Activated naive CD4-positive, alpha-beta T cell treated with anti-CD3 and anti-CD28 coated beads, Interleukin-2, amount 50 U/mL, for 24 hours (primary cell): ENCODE data around the gene OR52B6.

Experiments
- H3K27ac Mint-ChIP-seq: one replicate; pipeline ENCODE4 v1.8.0; 2021; ENCODE audit warnings: mild to moderate bottlenecking, mixed read lengths
- H3K27me3 Mint-ChIP-seq: one replicate; pipeline ENCODE4 v1.8.0; 2021; ENCODE audit warnings: mixed read lengths
- H3K36me3 Mint-ChIP-seq: one replicate; pipeline ENCODE4 v1.8.0; 2021; ENCODE audit warnings: mixed read lengths
- H3K4me1 Mint-ChIP-seq: one replicate; pipeline ENCODE4 v1.8.0; 2021; ENCODE audit warnings: mixed read lengths
- H3K4me3 Mint-ChIP-seq: one replicate; pipeline ENCODE4 v1.8.0; 2021; ENCODE audit warnings: mild to moderate bottlenecking, mixed read lengths
- H3K9me3 Mint-ChIP-seq: one replicate; pipeline ENCODE4 v1.8.0; 2021; ENCODE audit warnings: mixed read lengths

Gene OR52B6, protein sequence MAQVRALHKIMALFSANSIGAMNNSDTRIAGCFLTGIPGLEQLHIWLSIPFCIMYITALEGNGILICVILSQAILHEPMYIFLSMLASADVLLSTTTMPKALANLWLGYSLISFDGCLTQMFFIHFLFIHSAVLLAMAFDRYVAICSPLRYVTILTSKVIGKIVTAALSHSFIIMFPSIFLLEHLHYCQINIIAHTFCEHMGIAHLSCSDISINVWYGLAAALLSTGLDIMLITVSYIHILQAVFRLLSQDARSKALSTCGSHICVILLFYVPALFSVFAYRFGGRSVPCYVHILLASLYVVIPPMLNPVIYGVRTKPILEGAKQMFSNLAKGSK

DNA sequence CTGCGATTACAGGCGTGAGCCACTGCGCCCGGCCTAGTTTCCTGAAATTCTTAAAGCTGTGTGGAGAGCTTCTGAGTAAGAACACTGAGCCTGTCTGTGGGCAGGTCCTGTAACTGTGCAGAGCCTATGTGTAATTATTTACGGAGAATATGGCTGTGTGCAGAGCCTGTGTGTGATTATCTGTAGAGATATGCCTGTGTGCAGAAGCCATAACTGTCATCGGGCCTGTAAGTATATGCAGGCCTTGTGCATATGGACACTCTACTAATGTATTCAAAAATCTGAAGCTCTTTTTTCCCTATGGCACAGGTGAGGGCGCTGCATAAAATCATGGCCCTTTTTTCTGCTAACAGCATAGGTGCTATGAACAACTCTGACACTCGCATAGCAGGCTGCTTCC lies at the start of gene OR52B6:
Gene OR52B6, plus strand, starts transcription at position 301 of the 400 bp plus-strand sequence. Its CDS starts 0 bp downstream, at position 301.
- Mint-ChIP-seq H3K27ac (no peak within 1 kb of the TSS), H3K27me3 (peaks cover 1% of the 10 kb centered on the region), H3K4me3 (no peak within 1 kb of the TSS), H3K9me3 (peaks cover 5% of the 10 kb centered on the region), H3K4me1 (no peaks in the 10 kb centered on the region), H3K36me3 (peaks cover 5% of the 10 kb centered on the region)

DNA sequence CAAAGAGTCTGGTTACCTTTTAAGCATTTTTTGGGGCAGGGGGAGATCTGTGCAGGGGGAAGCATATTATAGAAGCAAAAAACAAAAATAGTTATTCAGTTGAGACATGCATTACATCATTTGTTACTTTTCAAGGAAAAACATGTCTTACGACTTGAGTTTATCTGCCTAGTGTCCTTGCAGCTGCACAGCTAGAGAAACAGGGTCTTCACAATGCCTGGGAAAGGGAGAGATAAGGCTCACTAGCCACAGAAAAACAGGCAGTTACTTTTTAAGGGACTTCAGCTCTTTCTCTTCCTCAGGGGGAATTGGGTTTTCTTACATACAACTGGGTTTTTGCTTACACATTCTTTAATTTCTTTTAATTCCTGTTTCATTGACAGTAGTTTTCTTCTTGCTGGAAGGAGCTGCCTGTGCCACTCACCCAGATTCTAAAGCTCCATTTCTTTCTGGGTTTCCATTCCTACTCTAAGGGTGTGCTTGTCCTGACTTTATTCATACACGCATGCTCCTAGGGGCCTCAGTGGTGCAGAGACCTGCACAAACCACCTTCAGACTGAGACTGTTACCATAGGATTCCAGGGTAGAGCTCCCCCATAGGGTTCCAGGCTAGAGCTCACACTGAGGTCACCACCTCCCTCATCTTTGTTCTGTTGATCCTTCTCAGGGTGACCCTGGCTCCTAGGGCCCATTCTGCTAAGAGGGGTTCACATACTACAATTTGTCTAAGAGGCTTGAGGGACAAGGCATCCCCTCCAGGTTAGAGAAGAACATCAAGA lies 49.4 kb upstream of the OR52B6 start:
- no peaks in the 10 kb centered on the region for H3K36me3 Mint-ChIP-seq
- no peak overlapping the region for H3K27ac Mint-ChIP-seq
- no peaks in the 10 kb centered on the region for H3K27me3 Mint-ChIP-seq
- no peaks in the 10 kb centered on the region for H3K9me3 Mint-ChIP-seq
- H3K4me1 Mint-ChIP-seq, result no peaks in the 10 kb centered on the region
- no peak overlapping the region for H3K4me3 Mint-ChIP-seq

DNA sequence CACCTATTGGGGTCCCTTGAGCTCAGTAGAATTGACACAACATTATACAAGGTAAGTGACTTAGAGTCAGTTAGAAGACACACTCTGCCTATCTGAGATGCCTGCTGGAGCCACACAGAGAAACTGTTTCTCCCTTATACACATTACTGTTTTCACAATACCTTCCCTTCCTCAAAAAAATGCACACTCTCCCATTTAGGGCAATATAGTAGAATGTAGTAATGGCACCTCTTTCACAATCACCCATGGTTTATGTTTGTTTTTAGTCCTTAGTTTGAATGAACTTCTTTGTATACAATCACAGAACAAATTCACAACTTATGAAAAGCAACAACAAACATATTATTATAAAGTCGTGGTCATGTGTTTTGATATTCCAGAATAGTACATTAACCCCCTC lies 46.6 kb upstream of the OR52B6 start:
- no peak overlapping the region for H3K27ac Mint-ChIP-seq
- H3K9me3 Mint-ChIP-seq, result no peaks in the 10 kb centered on the region
- H3K27me3 Mint-ChIP-seq, result no peaks in the 10 kb centered on the region
- H3K4me1 Mint-ChIP-seq, result no peaks in the 10 kb centered on the region
- no peak overlapping the region for H3K4me3 Mint-ChIP-seq
- H3K36me3 Mint-ChIP-seq, result no peaks in the 10 kb centered on the region

DNA sequence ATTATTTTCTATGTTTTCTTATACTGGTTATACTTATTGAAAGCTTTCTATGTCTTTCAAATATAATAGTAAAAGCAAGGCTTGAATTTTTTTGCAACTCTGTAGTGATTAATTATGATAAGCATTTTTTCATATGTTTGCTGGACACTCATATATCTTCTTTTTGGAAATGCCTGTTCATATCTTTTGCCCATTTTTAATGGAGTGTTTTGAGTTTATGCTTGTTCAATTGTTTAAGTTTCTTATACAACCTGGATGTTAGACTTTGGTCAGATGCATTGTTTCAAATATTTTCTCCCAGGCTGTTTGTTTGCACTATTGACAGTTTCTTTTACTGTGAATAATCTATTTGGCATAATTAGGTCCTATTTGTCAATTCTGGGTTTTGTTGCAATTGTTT lies 44.2 kb upstream of the OR52B6 start:
- Mint-ChIP-seq H3K27ac (no peak overlapping the region), H3K27me3 (no peaks in the 10 kb centered on the region), H3K36me3 (no peaks in the 10 kb centered on the region), H3K4me1 (no peaks in the 10 kb centered on the region), H3K4me3 (no peak overlapping the region), H3K9me3 (no peaks in the 10 kb centered on the region)

DNA sequence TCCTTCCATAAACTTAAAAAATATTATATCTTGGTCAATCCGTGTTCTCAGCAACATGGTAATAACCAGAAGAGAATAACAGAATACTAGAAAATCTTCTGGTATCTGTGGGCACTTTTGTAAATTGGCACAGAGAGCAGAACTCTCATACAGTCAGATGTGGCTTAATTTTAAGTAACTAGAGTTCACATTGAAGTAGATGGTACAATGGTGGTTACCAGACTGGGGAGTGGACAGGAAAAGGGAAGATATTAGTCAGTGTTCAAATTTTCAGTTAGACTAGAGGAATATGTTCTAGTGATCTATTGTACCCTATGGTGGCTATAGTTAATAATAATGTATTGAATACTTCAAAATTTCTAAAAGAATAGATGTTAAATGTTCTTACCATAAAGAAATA lies 39.2 kb upstream of the OR52B6 start:
- Mint-ChIP-seq H3K4me3 (no peak overlapping the region), H3K27ac (no peak overlapping the region), H3K27me3 (no peaks in the 10 kb centered on the region), H3K36me3 (no peaks in the 10 kb centered on the region), H3K9me3 (no peaks in the 10 kb centered on the region), H3K4me1 (no peaks in the 10 kb centered on the region)

DNA sequence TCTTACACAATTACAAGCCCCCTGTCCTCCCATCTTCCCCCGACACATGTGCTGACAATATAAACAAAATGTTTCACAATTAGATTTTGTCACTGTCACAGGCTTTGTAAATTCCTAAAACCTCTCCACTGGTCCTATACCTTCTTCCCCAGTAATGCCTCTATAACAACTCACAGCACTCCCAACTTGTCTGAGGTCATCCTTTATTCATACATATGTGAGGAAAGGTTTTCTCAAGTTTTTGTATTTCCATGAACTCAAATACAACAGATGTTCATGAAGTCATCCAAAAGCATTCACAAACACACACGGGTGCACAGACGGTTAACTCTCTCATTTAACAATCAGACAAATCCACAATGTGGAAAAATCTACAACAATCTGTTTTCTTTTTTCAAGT lies 34.2 kb upstream of the OR52B6 start:
- no peaks in the 10 kb centered on the region for H3K27me3 Mint-ChIP-seq
- no peak overlapping the region for H3K4me3 Mint-ChIP-seq
- no peaks in the 10 kb centered on the region for H3K9me3 Mint-ChIP-seq
- no peaks in the 10 kb centered on the region for H3K4me1 Mint-ChIP-seq
- no peaks in the 10 kb centered on the region for H3K36me3 Mint-ChIP-seq
- H3K27ac Mint-ChIP-seq, result no peak overlapping the region

DNA sequence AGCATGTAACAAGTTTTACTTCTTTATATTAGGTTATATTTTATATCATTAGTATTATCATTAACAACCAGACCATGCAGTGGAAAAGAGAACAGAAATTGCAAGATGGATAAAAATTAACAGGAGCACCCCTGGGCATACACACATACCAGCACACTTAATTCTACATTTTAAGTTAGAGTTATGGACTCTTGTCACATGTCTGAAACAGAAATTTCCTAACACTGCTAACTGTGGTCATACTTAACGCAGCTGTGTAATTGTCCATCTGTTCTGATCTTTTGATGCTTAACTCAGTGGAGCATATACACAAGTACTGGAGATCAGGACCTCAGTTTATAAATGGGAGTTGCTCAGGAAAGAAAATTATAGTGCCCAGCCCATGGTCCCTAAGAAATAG lies 32.7 kb upstream of the OR52B6 start:
- Mint-ChIP-seq H3K9me3 (no peaks in the 10 kb centered on the region), H3K4me1 (no peaks in the 10 kb centered on the region), H3K4me3 (no peak overlapping the region), H3K27me3 (no peaks in the 10 kb centered on the region), H3K36me3 (no peaks in the 10 kb centered on the region), H3K27ac (no peak overlapping the region)

DNA sequence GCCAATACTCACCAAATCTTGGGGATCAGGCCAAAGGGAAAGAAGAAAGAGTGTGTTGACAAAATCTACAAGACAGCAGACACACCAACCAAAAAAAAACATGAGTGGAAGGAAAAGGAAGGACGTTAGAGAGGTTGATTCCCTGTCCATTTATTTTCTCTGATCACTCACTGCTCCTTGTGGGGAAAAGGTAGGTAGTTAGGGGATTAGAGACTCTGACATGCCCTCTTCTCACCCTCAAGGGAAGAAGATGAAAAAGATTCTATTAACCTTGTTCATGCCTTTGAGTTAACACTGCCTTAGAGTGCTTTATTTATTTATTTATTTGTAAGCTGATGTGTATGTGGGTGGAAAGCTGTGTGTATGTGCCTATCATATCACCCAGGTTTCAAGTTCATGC lies 32.2 kb upstream of the OR52B6 start, which contains the start of gene OR52H1:
Gene OR52H1, minus strand, starts transcription at position 101 of the 400 bp plus-strand sequence. CDS start 3,035 bp downstream, outside the sequence.
- H3K27ac Mint-ChIP-seq, result no peak within 1 kb of the TSS
- H3K27me3 Mint-ChIP-seq, result no peaks in the 10 kb centered on the region
- no peaks in the 10 kb centered on the region for H3K9me3 Mint-ChIP-seq
- H3K4me3 Mint-ChIP-seq, result no peak within 1 kb of the TSS
- H3K4me1 Mint-ChIP-seq, result no peaks in the 10 kb centered on the region
- H3K36me3 Mint-ChIP-seq, result no peaks in the 10 kb centered on the region

GRCh38 chr11:5550440-5551095 lies 30.1 kb upstream of the OR52B6 start:
- no peak overlapping the region for H3K4me3 Mint-ChIP-seq
- H3K9me3 Mint-ChIP-seq, result no peaks in the 10 kb centered on the region
- H3K27me3 Mint-ChIP-seq, result no peaks in the 10 kb centered on the region
- H3K36me3 Mint-ChIP-seq, result no peaks in the 10 kb centered on the region
- no peak overlapping the region for H3K27ac Mint-ChIP-seq
- no peaks in the 10 kb centered on the region for H3K4me1 Mint-ChIP-seq

- Mint-ChIP-seq H3K27ac (no peak overlapping the region), H3K4me3 (no peak overlapping the region), H3K27me3 (no peaks in the 10 kb centered on the region), H3K4me1 (no peaks in the 10 kb centered on the region), H3K9me3 (no peaks in the 10 kb centered on the region), H3K36me3 (no peaks in the 10 kb centered on the region)
Measured at GRCh38 chr11:5553343-5553742, 27.3 kb upstream of the OR52B6 start.

GRCh38 chr11:5556596-5557188 lies 24.0 kb upstream of the OR52B6 start:
- Mint-ChIP-seq H3K27me3 (no peaks in the 10 kb centered on the region), H3K9me3 (no peaks in the 10 kb centered on the region), H3K4me1 (no peaks in the 10 kb centered on the region), H3K4me3 (no peak overlapping the region), H3K36me3 (no peaks in the 10 kb centered on the region), H3K27ac (no peak overlapping the region)

DNA sequence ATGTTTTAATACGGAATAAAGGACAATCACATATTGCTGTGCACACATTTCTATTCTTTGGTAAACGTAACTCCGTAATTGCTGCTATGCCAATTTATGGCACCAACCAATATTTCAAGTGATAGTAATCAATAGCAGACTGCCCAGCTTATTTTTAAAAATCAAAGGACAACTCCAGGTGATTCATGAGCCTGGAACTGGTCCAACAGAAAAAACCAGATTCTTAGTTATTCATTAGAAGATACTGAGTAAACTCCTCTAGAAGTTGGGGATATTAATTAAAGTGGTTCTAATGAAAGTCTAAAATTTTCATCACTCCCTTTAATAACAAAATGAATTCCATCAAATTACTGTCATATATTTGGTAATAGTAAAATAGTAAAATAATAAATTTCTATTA lies 22.9 kb upstream of the OR52B6 start:
- no peaks in the 10 kb centered on the region for H3K27me3 Mint-ChIP-seq
- no peaks in the 10 kb centered on the region for H3K36me3 Mint-ChIP-seq
- H3K4me1 Mint-ChIP-seq, result no peaks in the 10 kb centered on the region
- no peak overlapping the region for H3K4me3 Mint-ChIP-seq
- H3K27ac Mint-ChIP-seq, result no peak overlapping the region
- no peaks in the 10 kb centered on the region for H3K9me3 Mint-ChIP-seq

- Mint-ChIP-seq H3K4me1 (peaks cover 5% of the 10 kb centered on the region), H3K27ac (no peak overlapping the region), H3K4me3 (no peak overlapping the region), H3K9me3 (peaks cover 4% of the 10 kb centered on the region), H3K36me3 (peaks cover 4% of the 10 kb centered on the region), H3K27me3 (no peaks in the 10 kb centered on the region)
Measured at GRCh38 chr11:5564259-5565019, 16.2 kb upstream of the OR52B6 start.

- Mint-ChIP-seq H3K4me3 (no peak overlapping the region), H3K36me3 (no peaks in the 10 kb centered on the region), H3K27ac (no peak overlapping the region), H3K4me1 (no peaks in the 10 kb centered on the region), H3K27me3 (no peaks in the 10 kb centered on the region), H3K9me3 (no peaks in the 10 kb centered on the region)
Measured at GRCh38 chr11:5574654-5575053, 6.0 kb upstream of the OR52B6 start.

- Mint-ChIP-seq H3K27ac (no peak overlapping the region), H3K9me3 (no peaks in the 10 kb centered on the region), H3K4me3 (no peak overlapping the region), H3K4me1 (no peaks in the 10 kb centered on the region), H3K27me3 (no peaks in the 10 kb centered on the region), H3K36me3 (no peaks in the 10 kb centered on the region)
Measured at GRCh38 chr11:5575152-5575551, 5.5 kb upstream of the OR52B6 start.
